GM23248 (cell line): ENCODE results near the gene ANKRD36B.
"Not testable (repeated sequence)": the region's sequence is repeated elsewhere in the genome, so short reads cannot be mapped to it uniquely, and the experiment has no call there.

Source experiments
- EZH2 ChIP-seq: fragments of 200-600 bp; sonication (generic); IDR thresholded peaks from 2 replicates; pipeline ENCODE4 v1.6.1; 2018; ENCODE audit warnings: antibody characterized with exemption, mild to moderate bottlenecking; ENCODE audit not compliant: insufficient read depth, poor library complexity, severe bottlenecking
- EZH2phosphoT487 ChIP-seq: fragments of 200-600 bp; sonication (generic); IDR thresholded peaks from 2 replicates; pipeline ENCODE4 v1.6.1; 2018; ENCODE audit warnings: antibody characterized with exemption, moderate library complexity, mild to moderate bottlenecking, low read depth; ENCODE audit not compliant: insufficient read depth

DNA sequence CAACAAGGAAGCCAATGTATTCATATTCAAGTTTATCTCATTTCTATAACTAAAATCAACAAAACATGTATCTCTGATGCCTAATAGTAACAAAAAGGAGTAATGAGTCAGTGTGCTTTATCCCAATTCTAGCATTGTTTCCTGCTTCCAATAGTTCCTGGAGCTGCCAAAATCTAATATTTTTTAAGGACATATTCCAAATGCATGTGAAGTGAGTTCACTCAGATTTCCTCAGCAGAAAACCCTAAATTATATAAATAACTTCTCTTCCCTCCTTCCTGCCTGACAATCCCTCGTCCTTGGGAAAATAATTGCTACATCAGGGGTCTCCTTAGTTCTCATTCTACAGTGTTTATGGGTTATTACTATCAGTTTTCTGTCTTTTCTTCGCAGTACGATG is 37.3 kb downstream of the ANKRD36B start:
- not testable (repeated sequence) for TF ChIP-seq EZH2, EZH2phosphoT487
